Body of pancreas (tissue), 4 donors: ENCODE data around the gene EEFSEC. TPM values are rescaled to one million over a fixed set of nuclear protein-coding genes. Genes with fewer than 3 reads are reported as not detected.
A peak's percentile ranks its signal among the peaks of the same experiment; 100 is the strongest.

Experiments used
- ATAC-seq: fragments of 150-250 bp; one replicate; pipeline ENCODE4 v1.9.1; 2016
- DNase-seq, 4 donors: peaks; one replicate each; pipeline ENCODE4 v3.0.0-alpha.2; 2019
- H3K27ac ChIP-seq, 4 donors: fragments of 200-600 bp; sonication (generic); 1 replicate in 3 of 4; 2 replicates in 1 of 4; pipeline versions ENCODE4 v1.5.1 to v1.6.1; 2016 to 2019; ENCODE audit warnings: mild to moderate bottlenecking in 1 of 4, mixed read lengths in 1 of 4, moderate library complexity in 1 of 4
- H3K27me3 ChIP-seq, 2 donors: fragments of 200-600 bp; sonication (generic); one replicate each; pipeline ENCODE4 v1.6.0; 2016; ENCODE audit warnings: mild to moderate bottlenecking in 1 of 2
- H3K36me3 ChIP-seq, 2 donors: fragments of 200-600 bp; sonication (generic); replicated peaks in 1 of 2; 2 replicates each; pipeline ENCODE4 v1.5.1; 2016; ENCODE audit warnings: low read depth in 2 of 2; ENCODE audit not compliant: insufficient read depth in 1 of 2
- H3K4me1 ChIP-seq: fragments of 200-600 bp; sonication (generic); one replicate; pipeline ENCODE4 v1.6.0; 2016
- H3K4me3 ChIP-seq, 2 donors: fragments of 200-600 bp; sonication (generic); 1 replicate in 1 of 2; 2 replicates in 1 of 2; pipeline ENCODE4 v1.5.1; 2016 to 2019
- H3K9me3 ChIP-seq, 3 donors: fragments of 200-600 bp; sonication (generic); 1 replicate in 2 of 3; 2 replicates in 1 of 3; pipeline ENCODE4 v1.5.1; 2016
- POLR2A ChIP-seq, 3 donors: fragments of 450-650 bp; IDR thresholded peaks; one replicate each; pipeline ENCODE4 v1.6.1; 2016; ENCODE audit warnings: antibody characterized with exemption in 3 of 3, mild to moderate bottlenecking in 2 of 3
- WGBS, 2 donors: methylation state at CpG; one replicate each; pipeline ENCODE4 v1.1.5; 2017; 5-methylcytosine and 5-hydroxymethylcytosine counted together
- intact Hi-C: fragments of 100-400 bp; cut with DNase I; formaldehyde crosslinking; loops from one replicate; pipeline ENCODE4 v1.15.1; 2023
- total RNA-seq, 2 donors: library from RNA; depleted of rRNA; stranded (reverse); fragments of >200 nt; gene quantifications; one replicate each; pipeline ENCODE4 v1.1.0, GENCODE V29; 2016
- TF ChIP-seq, protein P1 (sequence below), 7 experiments: fragments of 450-650 bp in 4 of 7; fragments of 200-600 bp in 3 of 7; sonication (generic) in 3 of 7; IDR thresholded peaks; one replicate each; pipeline ENCODE4 v1.5.1; 2016 to 2019; ENCODE audit warnings: antibody characterized with exemption in 7 of 7

Gene EEFSEC
- total RNA-seq, 2 donors from 2014 or later = 8.6 to 33.0 TPM

DNA sequence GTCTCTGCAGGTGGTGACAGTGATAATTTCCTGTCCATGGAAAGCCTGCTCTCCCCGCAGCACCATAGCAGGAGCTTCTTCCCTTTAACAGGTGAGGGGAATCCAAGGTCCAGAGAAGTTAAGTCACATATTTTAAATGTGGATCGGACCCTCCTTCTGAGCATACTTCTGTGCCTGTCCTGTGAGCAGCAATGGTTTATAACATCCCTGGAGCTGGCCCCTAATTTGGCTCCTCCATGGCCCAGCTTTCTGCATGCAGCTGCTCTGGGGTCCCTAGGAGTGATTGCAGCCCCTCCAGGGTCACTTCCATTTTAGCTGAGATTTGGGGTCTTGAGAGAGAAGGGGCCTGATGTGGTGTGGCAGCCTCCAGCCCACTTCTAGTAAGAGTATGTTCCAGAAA, 127.8 kb downstream of the EEFSEC start:
- DNase-seq (no peak), ATAC-seq (no peak)
- H3K4me1 ChIP-seq = peaks cover 14% of the 10 kb centered on the region

DNA sequence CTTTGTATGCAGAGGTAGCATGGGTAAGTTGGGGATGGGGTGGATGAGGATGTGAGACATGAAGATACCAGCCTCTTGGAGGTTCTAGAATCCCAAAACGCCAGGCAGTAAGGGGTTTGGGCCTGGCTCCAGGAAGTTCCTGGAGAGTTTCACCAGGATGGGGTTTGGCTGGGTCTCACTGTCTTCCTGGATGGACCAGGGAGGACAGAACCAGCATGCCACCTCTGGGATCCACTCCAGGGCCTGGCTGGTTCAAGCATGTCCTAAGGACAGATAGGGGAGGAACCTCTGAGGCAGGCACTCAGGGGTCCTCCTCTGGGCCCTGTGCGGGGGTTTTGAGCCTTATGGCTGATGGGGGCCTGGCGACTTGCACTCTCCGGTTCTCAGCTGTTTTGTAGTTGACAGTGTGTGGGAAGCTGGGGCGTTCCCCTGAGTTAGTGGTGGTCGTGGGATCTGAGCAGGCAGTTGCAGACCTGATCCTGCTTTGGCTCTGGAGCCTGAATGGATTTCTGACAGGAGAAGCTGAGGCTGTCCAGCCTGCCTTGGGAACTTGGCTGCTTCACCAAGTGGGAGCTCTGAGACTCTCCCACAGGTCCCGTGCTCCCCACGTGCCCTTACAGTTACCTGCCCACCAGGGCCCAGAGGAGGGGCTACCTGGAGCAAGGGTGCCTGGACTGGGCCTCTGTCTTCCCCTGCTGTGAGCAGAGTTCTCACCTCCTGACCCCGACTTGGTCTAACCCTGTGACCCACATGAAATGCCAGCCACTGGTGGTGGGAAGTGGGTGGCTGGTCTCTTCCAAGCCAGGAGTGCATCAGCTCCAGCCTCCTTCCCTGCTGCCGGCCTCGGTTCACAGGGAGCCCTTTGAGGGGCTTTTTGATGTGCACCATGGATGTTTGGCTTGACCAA, 128.4 kb downstream of the EEFSEC start:
- Histone ChIP-seq H3K9me3 (no peaks in the 10 kb centered on the region), H3K4me3 (no peak overlapping the region), H3K4me1 (peaks cover 14% of the 10 kb centered on the region), H3K27me3 (no peaks in the 10 kb centered on the region), H3K36me3 (no peaks in the 10 kb centered on the region), H3K27ac (peak overlapping the region in 1 of 4 donors; percentile 56)
- DNase-seq = no peak
- ATAC-seq = no peak
- 79 to 82% methylated on average over 9 to 11 of the region's 11 CpGs for WGBS, 2 donors
- intact Hi-C loops = no loop called here
- TF ChIP-seq, protein P1, sequence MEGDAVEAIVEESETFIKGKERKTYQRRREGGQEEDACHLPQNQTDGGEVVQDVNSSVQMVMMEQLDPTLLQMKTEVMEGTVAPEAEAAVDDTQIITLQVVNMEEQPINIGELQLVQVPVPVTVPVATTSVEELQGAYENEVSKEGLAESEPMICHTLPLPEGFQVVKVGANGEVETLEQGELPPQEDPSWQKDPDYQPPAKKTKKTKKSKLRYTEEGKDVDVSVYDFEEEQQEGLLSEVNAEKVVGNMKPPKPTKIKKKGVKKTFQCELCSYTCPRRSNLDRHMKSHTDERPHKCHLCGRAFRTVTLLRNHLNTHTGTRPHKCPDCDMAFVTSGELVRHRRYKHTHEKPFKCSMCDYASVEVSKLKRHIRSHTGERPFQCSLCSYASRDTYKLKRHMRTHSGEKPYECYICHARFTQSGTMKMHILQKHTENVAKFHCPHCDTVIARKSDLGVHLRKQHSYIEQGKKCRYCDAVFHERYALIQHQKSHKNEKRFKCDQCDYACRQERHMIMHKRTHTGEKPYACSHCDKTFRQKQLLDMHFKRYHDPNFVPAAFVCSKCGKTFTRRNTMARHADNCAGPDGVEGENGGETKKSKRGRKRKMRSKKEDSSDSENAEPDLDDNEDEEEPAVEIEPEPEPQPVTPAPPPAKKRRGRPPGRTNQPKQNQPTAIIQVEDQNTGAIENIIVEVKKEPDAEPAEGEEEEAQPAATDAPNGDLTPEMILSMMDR (IDR thresholded peaks at IDR 0.05) = no peak
- no peak for TF ChIP-seq POLR2A (IDR thresholded peaks at IDR 0.05)

More for the DNA sequence above, 127.8 kb downstream of the EEFSEC start:
- no peaks in the 10 kb centered on the region for H3K36me3 ChIP-seq
- no peaks in the 10 kb centered on the region for H3K27me3 ChIP-seq
- intact Hi-C loops = no loop called here
- no peak overlapping the region for H3K27ac ChIP-seq
- 50 to 53% methylated on average over 2 of the region's 2 CpGs for WGBS, 2 donors
- no peak overlapping the region for H3K4me3 ChIP-seq
- TF ChIP-seq, protein P1 (IDR thresholded peaks at IDR 0.05) = no peak
- TF ChIP-seq POLR2A (IDR thresholded peaks at IDR 0.05) = no peak
- no peaks in the 10 kb centered on the region for H3K9me3 ChIP-seq

DNA sequence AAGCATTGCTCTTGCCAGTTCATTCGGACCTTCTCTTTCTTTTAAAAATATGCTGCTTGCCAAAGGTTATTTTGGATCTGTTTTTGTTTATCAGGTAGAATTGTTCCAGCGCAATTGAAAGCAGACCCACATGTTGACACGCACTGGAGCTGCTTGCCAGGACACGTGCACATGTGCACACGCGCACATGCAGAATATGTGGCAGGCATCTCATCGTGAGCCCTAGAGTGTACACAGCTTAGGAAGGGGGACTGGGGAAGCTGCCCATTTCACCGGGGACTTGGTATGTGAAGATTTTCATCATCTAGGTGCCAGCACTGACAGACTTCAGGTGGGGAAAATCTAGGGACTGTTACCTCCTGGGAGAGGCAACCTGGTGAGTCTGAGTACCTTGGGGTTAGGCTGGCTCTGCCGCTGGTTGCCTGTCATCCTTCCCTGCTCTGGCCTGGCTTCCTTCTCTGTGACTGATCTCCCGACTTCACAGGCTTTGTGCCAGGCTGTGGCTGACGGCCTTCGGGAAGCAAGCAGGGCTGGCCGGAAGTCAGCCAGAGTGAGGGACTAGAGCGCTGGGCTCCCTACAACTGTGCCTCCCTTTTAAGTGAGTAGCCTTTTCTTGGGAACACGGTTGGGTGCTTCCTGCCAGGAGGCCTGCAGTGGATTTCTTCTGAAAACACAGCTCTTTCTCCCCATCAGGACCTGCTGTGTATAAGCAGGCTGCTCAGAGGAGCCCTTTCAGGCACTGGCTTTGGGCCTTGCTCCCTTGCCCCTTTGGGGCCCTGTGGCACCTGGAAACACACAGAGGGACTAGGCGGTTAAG, 129.3 kb downstream of the EEFSEC start:
- Histone ChIP-seq H3K27ac (peak overlapping the region; percentile 7 to 56 (median 40)), H3K27me3 (no peaks in the 10 kb centered on the region), H3K36me3 (no peaks in the 10 kb centered on the region), H3K9me3 (no peaks in the 10 kb centered on the region), H3K4me1 (peaks cover 14% of the 10 kb centered on the region), H3K4me3 (no peak overlapping the region)
- DNase-seq (peak; percentile 64 to 89 (median 81)), ATAC-seq (peak; percentile 78)
- WGBS, 2 donors = 50 to 53% methylated on average over 13 to 16 of the region's 16 CpGs
- TF ChIP-seq, protein P1 (IDR thresholded peaks at IDR 0.05) = no peak
- TF ChIP-seq POLR2A (IDR thresholded peaks at IDR 0.05) = no peak
- intact Hi-C loops = no loop called here

DNA sequence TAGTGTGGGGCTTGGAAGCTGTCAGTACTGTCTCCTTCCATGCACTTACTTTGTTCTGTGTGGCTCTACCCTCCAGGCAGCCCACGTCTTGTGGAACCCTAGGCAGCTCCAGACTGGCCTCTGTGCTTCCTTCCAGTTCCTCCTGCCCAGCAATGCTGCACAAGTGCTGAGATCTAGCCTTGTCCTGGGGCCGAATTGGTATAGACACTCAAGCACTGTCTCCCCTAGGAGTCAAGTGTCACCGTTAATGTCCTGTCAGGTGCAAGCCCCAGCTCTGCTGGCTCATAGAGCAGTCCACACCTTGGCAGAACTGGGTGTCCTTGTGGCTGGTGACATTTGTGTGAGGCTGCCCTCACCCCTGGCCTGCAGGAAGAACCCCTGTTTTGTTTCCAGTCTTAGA, 130.1 kb downstream of the EEFSEC start:
- Histone ChIP-seq H3K27me3 (no peaks in the 10 kb centered on the region), H3K36me3 (no peaks in the 10 kb centered on the region), H3K27ac (no peak overlapping the region), H3K9me3 (no peaks in the 10 kb centered on the region), H3K4me3 (no peak overlapping the region), H3K4me1 (peaks cover 14% of the 10 kb centered on the region)
- ATAC-seq (no peak), DNase-seq (no peak)
- TF ChIP-seq, protein P1 (IDR thresholded peaks at IDR 0.05) = no peak
- TF ChIP-seq POLR2A (IDR thresholded peaks at IDR 0.05) = no peak
- intact Hi-C loops = no loop called here
- WGBS, 2 donors = 93 to 100% methylated on average over 2 to 3 of the region's 3 CpGs
